Stomach (tissue), 9 donors: Measurements from ENCODE around the gene TRAF3IP3. TPM values are rescaled to one million over a fixed set of nuclear protein-coding genes. Genes with fewer than 3 reads are reported as not detected.
"Not testable (repeated sequence)": the region's sequence is repeated elsewhere in the genome, so short reads cannot be mapped to it uniquely, and the experiment has no call there.

Experiments used
- DNase-seq, 2 donors: peaks; one replicate each; pipeline versions ENCODE4 v3.0.0 to v3.0.0-alpha.2; 2013 to 2019
- H3K27ac ChIP-seq, 5 donors: fragments of 200-600 bp in 4 of 5; sonication (generic) in 4 of 5; one replicate each; pipeline ENCODE4 v1.5.1; 2013 to 2019; ENCODE audit warnings: mild to moderate bottlenecking in 1 of 5, moderate library complexity in 1 of 5
- H3K27me3 ChIP-seq, 3 donors: fragments of 200-600 bp; sonication (generic); one replicate each; pipeline ENCODE4 v1.5.1; 2017 to 2019; ENCODE audit warnings: mixed run types in 1 of 3
- H3K36me3 ChIP-seq, 4 donors: fragments of 200-600 bp; sonication (generic); 1 replicate in 3 of 4; 2 replicates in 1 of 4; pipeline ENCODE4 v1.5.1; 2016 to 2019
- H3K4me1 ChIP-seq, 4 donors: fragments of 200-600 bp; sonication (generic); one replicate each; pipeline ENCODE4 v1.5.1; 2016 to 2019
- H3K4me3 ChIP-seq, 4 donors: fragments of 200-600 bp; sonication (generic) in 3 of 4; one replicate each; pipeline ENCODE4 v1.5.1; 2016 to 2019; ENCODE audit warnings: mild to moderate bottlenecking in 1 of 4
- H3K9me3 ChIP-seq, 4 donors: fragments of 200-600 bp; sonication (generic); one replicate each; pipeline ENCODE4 v1.5.1; 2016 to 2019
- EP300 ChIP-seq: sonication (generic); formaldehyde crosslinking; IDR thresholded peaks from one replicate; pipeline ENCODE4 v1.6.1; 2017; ENCODE audit warnings: antibody characterized with exemption
- POLR2A ChIP-seq, 4 donors: fragments of 450-650 bp; IDR thresholded peaks; one replicate each; pipeline ENCODE4 v1.6.1; 2016; ENCODE audit warnings: antibody characterized with exemption in 4 of 4, control low read depth in 2 of 4, mild to moderate bottlenecking in 1 of 4, moderate library complexity in 1 of 4
- POLR2AphosphoS5 ChIP-seq, 3 donors: sonication (generic); formaldehyde crosslinking; IDR thresholded peaks; one replicate each; pipeline ENCODE4 v1.6.1; 2016; ENCODE audit warnings: antibody characterized with exemption in 3 of 3
- WGBS, 5 donors: extraction: QIAGEN DNeasy Blood & Tissue Kit in 3 of 5; methylation state at CpG; one replicate each; pipeline versions ENCODE4 v1.1.5 to v1.1.7; 2013 to 2018; 5-methylcytosine and 5-hydroxymethylcytosine counted together
- intact Hi-C: fragments of 100-400 bp; cut with DNase I; formaldehyde crosslinking; loops from one replicate; pipeline ENCODE4 v1.15.1; 2023; ENCODE audit warnings: low total_unique reads
- polyA plus RNA-seq, 3 donors: library from polyadenylated mRNA; stranded (reverse); fragments of 200-250 nt; gene quantifications; one replicate each; pipeline ENCODE4 v1.2.3, GENCODE V29; 2013
- total RNA-seq, 5 donors: library from RNA; depleted of rRNA; stranded (reverse); fragments of >200 nt; gene quantifications; one replicate each; pipeline versions ENCODE4 v1.1.0 to v1.2.3, GENCODE V29; 2014 to 2016
- TF ChIP-seq, protein P1 (sequence below), 7 experiments: fragments of 450-650 bp in 4 of 7; fragments of 200-600 bp in 3 of 7; sonication (generic) in 3 of 7; IDR thresholded peaks; one replicate each; pipeline ENCODE4 v1.5.1; 2016 to 2019; ENCODE audit warnings: antibody characterized with exemption in 7 of 7, control low read depth in 2 of 7, mild to moderate bottlenecking in 1 of 7
- donor health status: healthy with polysubstance abuse.
- donor health status: Bipolar disorder and iron deficiency.
- donor health status: healthy.

The TRAF3IP3 gene
- total and polyA plus RNA-seq, 8 donors: 2.2 to 9.6 (median 3.3) TPM; not detected in 1

GRCh38 chr1:209790286-209791193, 34.7 kb downstream of the TRAF3IP3 start:
- Histone ChIP-seq H3K27ac (peak overlapping the region; percentile 1 to 64 (median 44)), H3K27me3 (no peaks in the 10 kb centered on the region), H3K4me3 (no peak overlapping the region), H3K4me1 (peaks cover 28 to 57% (median 47%) of the 10 kb centered on the region in 4 donors), H3K9me3 (no peaks in the 10 kb centered on the region), H3K36me3 (peaks cover 4 to 68% (median 40%) of the 10 kb centered on the region in 4 donors)
- peak in 1 of 2 donors; percentile 56 for DNase-seq
- WGBS, 5 donors: 84 to 87% (median 85%) methylated on average over 7 to 10 of the region's 10 CpGs
- TF ChIP-seq EP300 (no peak), POLR2AphosphoS5 (IDR thresholded peaks at IDR 0.05) (no peak), POLR2A (IDR thresholded peaks at IDR 0.05) (no peak)
- TF ChIP-seq, protein P1, sequence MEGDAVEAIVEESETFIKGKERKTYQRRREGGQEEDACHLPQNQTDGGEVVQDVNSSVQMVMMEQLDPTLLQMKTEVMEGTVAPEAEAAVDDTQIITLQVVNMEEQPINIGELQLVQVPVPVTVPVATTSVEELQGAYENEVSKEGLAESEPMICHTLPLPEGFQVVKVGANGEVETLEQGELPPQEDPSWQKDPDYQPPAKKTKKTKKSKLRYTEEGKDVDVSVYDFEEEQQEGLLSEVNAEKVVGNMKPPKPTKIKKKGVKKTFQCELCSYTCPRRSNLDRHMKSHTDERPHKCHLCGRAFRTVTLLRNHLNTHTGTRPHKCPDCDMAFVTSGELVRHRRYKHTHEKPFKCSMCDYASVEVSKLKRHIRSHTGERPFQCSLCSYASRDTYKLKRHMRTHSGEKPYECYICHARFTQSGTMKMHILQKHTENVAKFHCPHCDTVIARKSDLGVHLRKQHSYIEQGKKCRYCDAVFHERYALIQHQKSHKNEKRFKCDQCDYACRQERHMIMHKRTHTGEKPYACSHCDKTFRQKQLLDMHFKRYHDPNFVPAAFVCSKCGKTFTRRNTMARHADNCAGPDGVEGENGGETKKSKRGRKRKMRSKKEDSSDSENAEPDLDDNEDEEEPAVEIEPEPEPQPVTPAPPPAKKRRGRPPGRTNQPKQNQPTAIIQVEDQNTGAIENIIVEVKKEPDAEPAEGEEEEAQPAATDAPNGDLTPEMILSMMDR (IDR thresholded peaks at IDR 0.05): no peak
- intact Hi-C loops: no loop called here

DNA sequence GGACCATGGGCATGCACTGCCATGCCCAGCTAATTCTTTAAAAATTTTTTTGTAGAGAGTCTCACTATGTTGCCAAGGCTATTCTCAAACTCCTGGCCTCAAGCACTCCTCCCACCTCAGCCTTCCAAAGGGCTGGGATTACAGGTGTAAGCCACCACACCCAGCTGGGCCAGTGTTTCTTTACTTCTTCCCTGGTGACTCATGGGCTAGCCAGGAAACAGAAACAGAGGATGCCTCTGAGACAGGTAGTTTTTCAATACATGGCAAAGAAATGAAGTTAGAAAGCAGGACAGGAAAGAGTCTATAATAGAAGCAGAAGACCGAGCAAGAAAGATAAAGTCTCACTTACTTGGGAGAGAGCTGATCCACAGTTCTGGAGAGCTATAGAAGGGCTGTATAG, 36.1 kb downstream of the TRAF3IP3 start:
- no peak overlapping the region for H3K4me3 ChIP-seq
- H3K27ac ChIP-seq: peak overlapping the region; percentile 24 to 65 (median 61)
- DNase-seq: peak; percentile 38 to 48
- TF ChIP-seq POLR2AphosphoS5 (IDR thresholded peaks at IDR 0.05): peak in 1 of 3 donors; percentile 39
- no peak for TF ChIP-seq EP300
- peaks cover 4 to 75% (median 42%) of the 10 kb centered on the region in 4 donors for H3K36me3 ChIP-seq
- no peaks in the 10 kb centered on the region for H3K27me3 ChIP-seq
- intact Hi-C loops: no loop called here
- no peaks in the 10 kb centered on the region for H3K9me3 ChIP-seq
- WGBS, 5 donors: 0 to 56% (median 45%) methylated on average over 1 of the region's 1 CpG
- H3K4me1 ChIP-seq: peaks cover 19 to 46% (median 37%) of the 10 kb centered on the region in 4 donors

DNA sequence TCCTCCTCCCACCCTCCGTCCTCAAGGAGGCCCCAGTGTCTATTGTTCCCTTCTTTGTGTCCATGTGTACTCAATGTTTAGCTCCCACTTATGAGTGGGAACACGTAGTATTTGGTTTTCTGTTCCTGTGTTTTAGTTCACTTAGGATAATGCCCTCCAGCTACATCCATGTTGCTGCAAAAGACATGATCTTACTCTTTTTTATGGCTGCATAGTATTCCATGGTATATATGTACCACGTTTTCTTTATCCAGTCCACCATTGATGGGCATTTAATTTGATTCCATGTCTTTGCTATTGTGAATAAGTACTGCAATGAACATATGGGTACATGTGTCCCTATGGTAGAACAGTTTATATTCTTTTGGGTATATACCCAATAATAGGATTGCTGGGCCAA, 37.9 kb downstream of the TRAF3IP3 start:
- WGBS, 5 donors: 84 to 94% (median 93%) methylated on average over 3 of the region's 3 CpGs
- DNase-seq, intact Hi-C loops: not testable (repeated sequence)

GRCh38 chr1:209797978-209798639, 42.3 kb downstream of the TRAF3IP3 start:
- intact Hi-C loops: no loop called here
- Histone ChIP-seq H3K27ac (peak overlapping the region in 3 of 5 donors; percentile 1 to 17 (median 7)), H3K36me3 (peaks cover 4 to 42% (median 26%) of the 10 kb centered on the region in 4 donors), H3K9me3 (no peaks in the 10 kb centered on the region), H3K4me1 (peaks cover 5 to 53% (median 30%) of the 10 kb centered on the region in 4 donors), H3K27me3 (no peaks in the 10 kb centered on the region), H3K4me3 (no peak overlapping the region)
- no peak for TF ChIP-seq POLR2A (IDR thresholded peaks at IDR 0.05)
- no peak for TF ChIP-seq POLR2AphosphoS5 (IDR thresholded peaks at IDR 0.05)
- TF ChIP-seq EP300: no peak
- TF ChIP-seq, protein P1 (IDR thresholded peaks at IDR 0.05): no peak
- 58 to 75% (median 64%) methylated on average over 9 of the region's 9 CpGs for WGBS, 5 donors
- DNase-seq: no peak

More for the DNA sequence above, 37.9 kb downstream of the TRAF3IP3 start:
- not testable (repeated sequence) for H3K4me3 ChIP-seq, H3K27ac ChIP-seq, H3K27me3 ChIP-seq, H3K9me3 ChIP-seq
- peaks cover 6 to 40% (median 30%) of the 10 kb centered on the region in 4 donors for H3K4me1 ChIP-seq
- H3K36me3 ChIP-seq: peaks cover 4 to 72% (median 40%) of the 10 kb centered on the region in 4 donors
